ENCODE measurements around the gene SLC35F1.

The SLC35F1 gene

DNA sequence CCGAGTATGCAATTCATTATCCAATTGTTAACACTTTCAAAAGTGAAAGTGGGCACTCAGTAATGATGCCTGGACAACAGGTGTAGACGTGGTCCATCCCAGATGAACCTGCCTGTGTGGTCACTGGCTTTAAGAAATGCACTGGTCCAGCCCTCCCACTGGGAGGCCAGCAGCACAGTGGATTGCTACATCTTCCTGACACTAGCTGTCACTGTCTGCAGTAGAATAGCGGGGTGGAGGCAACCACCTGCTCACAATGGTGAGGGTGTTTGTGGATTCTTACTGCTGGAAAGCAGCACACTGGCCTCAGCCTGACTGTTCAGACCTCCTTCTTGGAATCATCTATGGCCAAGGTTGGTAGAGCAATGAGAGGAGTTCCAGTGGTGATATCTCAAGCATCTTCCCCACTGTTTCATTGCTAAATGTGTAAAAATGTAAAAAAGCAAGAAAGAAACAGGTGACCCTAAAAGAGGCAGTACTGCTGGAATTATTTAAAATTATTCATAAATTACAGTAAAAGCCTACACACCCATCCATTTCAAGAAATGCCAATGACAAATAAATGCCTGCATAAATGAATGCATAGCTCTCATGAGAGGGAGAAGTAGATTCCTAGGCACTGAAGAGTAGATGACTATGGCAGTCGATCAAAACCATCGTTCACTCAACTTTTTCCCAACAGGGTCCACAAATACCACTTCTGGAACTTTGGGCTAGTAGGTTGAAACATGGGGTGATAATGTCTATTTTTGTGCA is 413.0 kb downstream of the SLC35F1 start:
- DNase-seq, result no peak

- DNase-seq, result no peak
These were observed 413.6 kb downstream of the SLC35F1 start for GRCh38 chr6:118320652-118321051.

- no peak for DNase-seq
These were observed 417.1 kb downstream of the SLC35F1 start for GRCh38 chr6:118324116-118324515.

DNA sequence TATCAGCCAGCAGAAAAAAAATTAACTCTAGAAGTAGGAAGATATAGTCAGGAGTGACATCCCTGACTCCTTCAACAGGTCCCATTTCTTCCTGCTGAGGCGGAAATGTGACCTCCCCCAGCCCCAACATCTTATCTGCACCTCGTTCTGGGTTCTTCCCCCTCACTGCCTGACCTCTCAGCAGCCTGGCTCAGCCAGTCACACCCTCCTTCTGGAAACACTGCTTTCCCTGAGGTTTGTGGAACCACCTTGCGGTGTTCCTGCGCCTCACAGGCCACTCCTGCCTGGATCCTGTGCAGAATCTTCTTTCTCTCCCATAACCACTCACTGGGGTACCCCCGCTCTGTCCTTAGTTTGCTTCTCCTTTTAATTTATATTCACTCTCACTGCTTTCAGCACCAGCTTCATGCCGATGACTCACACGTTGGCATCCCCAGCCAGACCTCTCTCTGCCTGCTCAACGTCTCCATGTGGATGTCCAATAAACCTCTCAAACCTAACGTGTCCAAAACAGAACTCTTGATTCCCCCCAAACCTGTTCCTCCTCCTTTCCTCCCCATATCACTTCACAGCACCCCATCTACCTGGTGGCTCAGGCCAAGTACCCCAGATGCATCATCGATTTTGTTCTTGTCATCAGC is 418.3 kb downstream of the SLC35F1 start:
- DNase-seq, result no peak

DNA sequence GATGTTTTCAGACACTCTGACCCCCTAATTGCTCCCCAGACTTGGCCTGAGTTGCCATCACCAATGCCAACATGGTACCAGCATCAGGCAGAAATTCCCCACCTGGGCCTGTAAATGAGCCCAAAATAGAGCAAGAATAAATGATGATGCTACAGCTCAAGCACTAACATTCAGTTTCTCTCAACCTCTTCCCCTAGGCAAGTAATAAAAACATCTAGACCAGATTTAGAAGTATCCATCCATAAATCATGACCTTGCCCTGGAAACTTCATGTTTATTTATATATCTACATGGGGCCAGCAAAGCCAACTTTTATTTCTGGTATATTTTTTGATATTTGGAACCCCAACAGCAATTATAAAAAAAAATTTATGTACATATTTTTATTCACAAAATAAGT is 419.6 kb downstream of the SLC35F1 start:
- DNase-seq, result no peak

DNA sequence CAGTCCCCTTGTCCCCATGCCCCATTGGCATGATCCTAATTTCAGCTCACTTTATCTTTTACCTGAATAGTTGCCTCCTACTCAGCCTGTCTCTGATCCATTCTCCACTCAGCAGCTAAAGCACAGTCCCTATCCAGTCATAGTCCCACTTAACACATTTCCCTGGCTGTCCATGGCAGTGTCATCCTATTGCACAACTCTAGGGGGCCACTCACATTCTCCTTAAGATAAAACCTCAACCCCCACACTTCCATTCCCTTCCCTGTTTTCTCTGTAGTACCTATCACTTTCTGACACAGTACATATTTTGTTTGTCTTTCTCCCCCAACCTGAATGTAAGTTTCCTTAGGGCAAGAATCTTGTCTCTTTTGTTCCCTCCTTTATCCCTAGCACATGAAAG is 420.2 kb downstream of the SLC35F1 start:
- no peak for DNase-seq

DNA sequence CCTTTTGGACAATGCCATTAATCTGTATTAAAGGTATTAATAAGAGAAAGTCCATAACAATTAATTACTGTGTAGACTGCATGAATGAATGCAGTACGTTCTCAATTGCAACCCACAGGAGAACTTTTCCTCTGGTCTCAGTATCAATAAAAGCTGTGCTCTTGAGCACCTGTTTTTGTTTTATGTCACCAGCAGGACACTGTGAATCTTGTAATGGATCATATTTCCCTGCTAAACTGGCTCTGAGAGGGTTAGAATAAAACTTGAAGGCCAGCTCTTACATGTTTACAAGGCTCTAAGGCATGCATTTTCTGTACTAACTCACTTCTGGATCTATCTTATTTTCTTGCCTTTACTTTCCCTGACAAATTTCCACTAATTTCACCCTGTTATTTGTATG is 426.7 kb downstream of the SLC35F1 start:
- DNase-seq, result no peak

- no peak for DNase-seq
These were observed 427.6 kb downstream of the SLC35F1 start for GRCh38 chr6:118334634-118335033.

DNA sequence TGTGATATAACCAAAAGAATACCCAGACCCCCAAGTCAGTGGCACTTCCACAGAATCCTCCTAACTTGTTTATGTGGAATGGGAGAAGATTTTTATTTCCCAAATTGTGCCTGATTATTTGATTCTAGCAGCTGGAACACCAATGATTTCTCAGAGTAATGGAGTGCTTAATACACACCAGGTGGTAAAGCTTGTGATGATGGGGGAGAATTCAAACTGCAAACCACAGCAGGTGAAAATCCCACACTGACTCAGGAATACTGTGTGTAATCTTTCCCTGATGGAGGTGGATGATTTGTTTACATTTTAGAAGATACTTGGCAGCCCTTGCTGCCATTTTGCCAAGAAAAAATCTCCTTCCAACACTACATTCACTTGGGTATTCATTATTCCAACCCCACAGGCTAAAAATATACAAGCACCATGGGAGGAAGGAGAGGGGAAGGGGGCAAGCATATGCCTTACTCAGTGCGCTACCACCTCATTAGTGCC is 428.3 kb downstream of the SLC35F1 start:
- no peak for DNase-seq

GRCh38 chr6:118344014-118344670 is 437.1 kb downstream of the SLC35F1 start:
- no peak for DNase-seq

DNA sequence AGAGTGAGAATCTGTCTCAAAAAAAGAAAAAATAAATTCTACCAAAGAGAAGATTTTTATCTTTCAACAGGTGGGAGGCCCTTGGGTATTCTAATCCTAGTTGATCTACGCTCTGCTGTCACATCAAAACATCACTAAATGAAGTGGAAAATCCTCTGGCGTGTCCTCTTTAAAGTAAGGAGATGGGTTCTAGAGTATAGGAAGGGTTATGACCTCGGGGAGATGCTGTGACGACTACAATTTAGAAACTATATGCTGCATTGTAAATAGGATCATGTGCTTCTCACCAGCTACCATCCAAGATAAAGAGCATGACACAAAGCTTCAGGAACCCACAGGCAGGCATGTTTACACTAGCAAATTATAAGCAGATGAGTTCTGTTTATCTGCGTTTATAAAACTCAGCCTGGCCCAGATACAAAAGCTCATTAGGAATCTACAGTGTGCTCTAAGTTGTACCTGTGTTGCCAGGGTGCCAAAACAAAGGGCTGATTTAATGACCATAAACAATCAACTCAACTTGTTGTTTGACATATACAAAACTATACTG is 443.9 kb downstream of the SLC35F1 start:
- DNase-seq, result no peak

DNA sequence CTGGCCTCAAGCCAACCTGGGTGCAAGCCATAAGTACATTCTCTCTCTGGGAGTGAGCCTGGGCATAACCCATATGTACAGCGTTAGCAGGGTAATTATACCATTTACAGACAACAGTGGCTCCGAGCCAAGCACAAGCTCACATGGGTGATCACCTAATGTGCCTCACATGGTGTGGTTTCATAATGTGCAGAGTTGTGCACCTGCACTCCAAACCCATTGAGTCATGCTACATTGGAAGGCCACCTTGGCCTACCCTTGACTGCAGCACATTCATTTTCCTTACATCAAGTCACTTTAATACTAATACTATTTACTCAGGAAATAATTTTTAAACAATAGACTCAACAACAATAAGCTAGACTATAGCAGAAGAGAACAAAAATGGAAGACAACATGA is 446.5 kb downstream of the SLC35F1 start:
- DNase-seq, result no peak

GRCh38 chr6:118354641-118355040 is 447.6 kb downstream of the SLC35F1 start:
- DNase-seq, result no peak

DNA sequence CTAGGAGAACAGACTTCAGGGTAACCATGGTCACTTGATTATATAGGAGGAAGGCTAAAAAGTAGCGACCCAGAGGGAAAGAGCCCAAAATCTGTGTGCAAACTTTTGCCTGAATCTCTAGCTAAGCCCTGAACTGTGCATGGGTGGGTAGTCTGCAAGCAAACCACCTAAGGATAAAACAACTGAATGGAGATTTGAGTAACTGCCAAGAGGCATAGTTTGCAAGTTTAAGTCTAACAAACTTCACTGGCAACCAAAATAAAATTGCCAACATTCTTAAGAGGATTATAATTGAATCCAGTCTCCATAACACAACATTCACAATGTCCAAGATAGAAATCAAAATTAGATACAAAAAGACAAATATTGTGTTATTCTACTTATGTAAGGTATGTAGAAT is 449.0 kb downstream of the SLC35F1 start:
- DNase-seq, result no peak

- no peak for DNase-seq
These were observed 449.6 kb downstream of the SLC35F1 start for GRCh38 chr6:118356686-118357085.
